PC-9 (cell line): Measurements from ENCODE around the gene GOLGA3. TPM values are rescaled to one million over a fixed set of nuclear protein-coding genes. Genes with fewer than 3 reads are reported as not detected.
"Not testable (repeated sequence)": the region's sequence is repeated elsewhere in the genome, so short reads cannot be mapped to it uniquely, and the experiment has no call there.

Source experiments
- BruUV-seq: library from RNA; stranded (reverse); fragments of 400-500 nt; replicated peaks from 2 replicates; lab custom pipeline; 2021; lab: Mats Ljungman, UMichigan
- CTCF ChIA-PET: fragments of 300-600 bp; sonication (Branson Sonifier 250); formaldehyde crosslinking; loops from one replicate; lab custom pipeline; 2022; ENCODE audit warnings: antibody characterized with exemption; lab: Charles Lee
- POLR2A ChIA-PET: fragments of 300-600 bp; sonication (Branson Sonifier 250); formaldehyde crosslinking; loops from one replicate; lab custom pipeline; 2022; ENCODE audit warnings: antibody characterized with exemption; ENCODE audit not compliant: unreplicated experiment; lab: Charles Lee
- DNase-seq, 2 experiments: peaks; one replicate each; pipeline versions ENCODE4 v3.0.0 to v3.0.0-alpha.2; 2015 to 2022; ENCODE audit warnings: mixed read lengths in 1 of 2
- H2AFZ ChIP-seq: fragments of 200-600 bp; sonication (generic); 2 replicates; pipeline ENCODE4 v1.8.1; 2017; ENCODE audit warnings: antibody characterized with exemption
- H3F3A ChIP-seq: fragments of 200-600 bp; sonication (generic); 2 replicates; pipeline ENCODE4 v1.8.1; 2017; ENCODE audit warnings: antibody characterized with exemption, mild to moderate bottlenecking, low read depth; ENCODE audit not compliant: insufficient read depth
- H3K27ac ChIP-seq: fragments of 200-600 bp; sonication (generic); 2 replicates; pipeline ENCODE4 v1.6.1; 2016; ENCODE audit warnings: mixed run types
- H3K27me3 ChIP-seq: fragments of 200-600 bp; sonication (generic); 2 replicates; pipeline ENCODE4 v1.6.1; 2016; ENCODE audit warnings: low read depth, mixed run types; ENCODE audit not compliant: insufficient read depth
- H3K36me3 ChIP-seq: fragments of 200-600 bp; sonication (generic); 2 replicates; pipeline ENCODE4 v1.6.1; 2016; ENCODE audit warnings: low read depth, mixed run types
- H3K4me1 ChIP-seq: fragments of 200-600 bp; sonication (generic); replicated peaks from 2 replicates; pipeline ENCODE4 v1.6.1; 2016; ENCODE audit warnings: mixed run types; ENCODE audit not compliant: insufficient read depth
- H3K4me2 ChIP-seq: fragments of 200-600 bp; sonication (generic); 2 replicates; pipeline ENCODE4 v1.6.1; 2017; ENCODE audit warnings: mixed run types
- H3K4me3 ChIP-seq: fragments of 200-600 bp; sonication (generic); 2 replicates; pipeline ENCODE4 v1.6.1; 2016; ENCODE audit warnings: mixed run types
- H3K79me2 ChIP-seq: fragments of 200-600 bp; sonication (generic); 2 replicates; pipeline ENCODE4 v1.6.1; 2017; ENCODE audit warnings: low read depth, mixed run types
- H3K9me2 ChIP-seq: fragments of 200-600 bp; sonication (generic); 2 replicates; pipeline ENCODE4 v1.8.1; 2017; ENCODE audit warnings: mild to moderate bottlenecking; ENCODE audit not compliant: insufficient read depth
- H3K9me3 ChIP-seq: fragments of 200-600 bp; sonication (generic); 2 replicates; pipeline ENCODE4 v1.8.1; 2016; ENCODE audit warnings: low read depth; ENCODE audit not compliant: insufficient read depth
- H4K20me1 ChIP-seq: fragments of 200-600 bp; sonication (generic); 2 replicates; pipeline ENCODE4 v1.8.1; 2017; ENCODE audit not compliant: insufficient read depth
- CTCF ChIP-seq: fragments of 200-600 bp; sonication (generic); conservative IDR thresholded peaks from 2 replicates; pipeline ENCODE4 v1.6.1; 2017; ENCODE audit warnings: mixed run types, antibody characterized with exemption, mild to moderate bottlenecking, moderate library complexity
- EZH2 ChIP-seq: fragments of 200-600 bp; sonication (generic); IDR thresholded peaks from 2 replicates; pipeline ENCODE4 v1.8.0; 2017; ENCODE audit warnings: antibody characterized with exemption, low read depth
- intact Hi-C: fragments of 100-400 bp; cut with micrococcal nuclease; formaldehyde crosslinking; loops from one replicate; pipeline ENCODE4 v1.10.0; 2022; ENCODE audit not compliant: unreplicated experiment
- total RNA-seq: library from RNA; stranded (reverse); gene quantifications from 2 replicates; pipeline ENCODE4 v1.2.3, GENCODE V29; 2021

Gene GOLGA3
- total RNA-seq, 1 experiment from 2014 or later, result 69.3 TPM

- Histone ChIP-seq H3K4me1 (no peaks in the 10 kb centered on the region), H4K20me1 (peaks cover 10% of the 10 kb centered on the region; the same call in 1 of the 2 replicates), H3K4me2 (no peak overlapping the region), H3K27me3 (no peaks in the 10 kb centered on the region; the same call in 1 of the 2 replicates), H3K79me2 (no peaks in the 10 kb centered on the region), H3K27ac (no peak overlapping the region), H3K4me3 (no peak overlapping the region), H3K9me2 (no peaks in the 10 kb centered on the region), H2AFZ (no peak overlapping the region), H3K36me3 (0 out of 2 replicates have a peak, but pooled peaks cover 10% of the 10 kb centered on the region), H3F3A (no peaks in the 10 kb centered on the region; the same call in 1 of the 2 replicates), H3K9me3 (no peaks in the 10 kb centered on the region)
- POLR2A ChIA-PET, result no interaction called here
- intact Hi-C loops, result no loop called here
- DNase-seq, result no peak
- TF ChIP-seq EZH2 (no peak), CTCF (no peak)
- CTCF ChIA-PET, result no interaction called here
- no TSS peak for BruUV-seq
Observed at GRCh38 chr12:132776816-132777568, 51.7 kb downstream of the GOLGA3 start.

GRCh38 chr12:132776230-132776625 is 52.4 kb downstream of the GOLGA3 start:
- CTCF ChIA-PET, H3K9me3 ChIP-seq, H3F3A ChIP-seq, BruUV-seq, H3K4me3 ChIP-seq, H3K9me2 ChIP-seq, intact Hi-C loops, DNase-seq, H3K79me2 ChIP-seq, H3K27me3 ChIP-seq, H2AFZ ChIP-seq, POLR2A ChIA-PET, H3K4me1 ChIP-seq, H3K27ac ChIP-seq, H3K4me2 ChIP-seq: not testable (repeated sequence)
- H4K20me1 ChIP-seq, result peaks cover 13% of the 10 kb centered on the region
- 0 out of 2 replicates have a peak, but pooled peaks cover 10% of the 10 kb centered on the region for H3K36me3 ChIP-seq

- Histone ChIP-seq H3K9me3 (no peaks in the 10 kb centered on the region), H4K20me1 (peaks cover 13% of the 10 kb centered on the region), H3K9me2 (no peaks in the 10 kb centered on the region), H2AFZ (no peak overlapping the region), H3K4me1 (no peaks in the 10 kb centered on the region), H3K4me3 (no peak overlapping the region), H3K4me2 (no peak overlapping the region), H3K27me3 (no peaks in the 10 kb centered on the region; the same call in 1 of the 2 replicates), H3K79me2 (no peaks in the 10 kb centered on the region), H3F3A (peaks cover 1% of the 10 kb centered on the region; the same call in 1 of the 2 replicates), H3K36me3 (0 out of 2 replicates have a peak, but pooled peaks cover 9% of the 10 kb centered on the region), H3K27ac (no peak overlapping the region)
- no peak for DNase-seq
- BruUV-seq, result no TSS peak
- ChIA-PET CTCF (no interaction called here), POLR2A (no interaction called here)
- intact Hi-C loops, result no loop called here
- TF ChIP-seq EZH2 (no peak), CTCF (no peak)
Observed at GRCh38 chr12:132775502-132776229, 53.0 kb downstream of the GOLGA3 start.
